T47D (cell line): Measurements from ENCODE around the gene PBX2.
A peak's percentile ranks its signal among the peaks of the same experiment; 100 is the strongest.

Experiments used
- DNase-seq, 2 experiments: peaks; one replicate each; pipeline versions ENCODE4 v3.0.0 to v3.0.0-alpha.2; 2011 to 2012; ENCODE audit warnings: low read depth in 1 of 2, low spot score in 1 of 2
- JUND ChIP-seq: IDR thresholded peaks from 2 replicates; pipeline ENCODE4 v1.6.1; 2012; ENCODE audit warnings: low read depth
- in situ Hi-C: cut with HindIII; loops from 2 replicates; pipeline ENCODE4 v1.10.0; 2016; ENCODE audit warnings: low sequenced_read_pairs, low pct_unique_long_range_greater_than_20kb

Gene PBX2

DNA sequence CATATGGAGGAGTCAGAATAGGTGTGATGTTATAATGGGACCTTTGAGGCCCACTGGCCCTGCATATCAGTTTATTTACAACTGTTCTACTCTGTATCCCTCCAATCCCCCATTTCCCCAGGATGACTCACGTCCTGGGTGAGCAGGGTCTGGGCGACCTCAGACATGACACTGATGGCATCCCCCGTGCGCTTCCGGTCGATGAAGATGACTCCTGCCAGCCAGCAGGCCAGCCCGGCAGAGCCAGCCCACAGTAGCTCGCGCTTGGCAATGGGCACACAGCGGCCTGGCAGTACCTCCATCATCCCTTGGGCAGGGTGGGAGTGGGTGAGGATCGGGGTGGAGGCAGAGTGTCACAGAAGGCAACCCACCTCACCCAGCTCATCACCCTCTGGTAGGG lies 19.7 kb downstream of the PBX2 start:
- in situ Hi-C loops: no loop called here
- DNase-seq: no peak
- TF ChIP-seq JUND: no peak

- in situ Hi-C loops: no loop called here
- DNase-seq: no peak
- no peak for TF ChIP-seq JUND
These were observed 21.0 kb downstream of the PBX2 start for GRCh38 chr6:32168807-32169591.

DNA sequence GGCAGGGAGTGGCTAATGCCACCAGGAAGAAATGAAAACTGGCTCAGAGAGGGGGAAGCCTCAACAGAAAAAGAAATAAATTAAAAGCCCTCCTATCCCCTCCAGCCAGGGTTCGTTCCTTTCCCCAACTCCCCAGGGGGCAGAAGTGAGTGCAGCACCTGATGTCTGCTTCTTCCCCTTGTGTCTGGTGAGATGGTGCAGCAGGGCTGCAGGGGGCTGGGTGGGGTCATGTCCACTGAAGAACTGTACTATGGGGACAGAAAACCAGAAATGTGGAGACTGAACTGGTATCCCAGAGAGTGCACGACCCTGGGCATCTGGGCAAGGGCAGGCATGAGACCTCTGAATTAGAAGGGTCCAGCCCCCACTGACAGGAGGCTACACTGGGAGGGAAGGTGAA lies 21.7 kb downstream of the PBX2 start:
- in situ Hi-C loops: no loop called here
- DNase-seq: no peak
- no peak for TF ChIP-seq JUND

GRCh38 chr6:32167761-32168262 lies 22.2 kb downstream of the PBX2 start:
- in situ Hi-C loops: no loop called here
- no peak for TF ChIP-seq JUND
- no peak for DNase-seq

GRCh38 chr6:32167154-32167760 lies 22.7 kb downstream of the PBX2 start:
- no peak for DNase-seq
- TF ChIP-seq JUND: no peak
- in situ Hi-C loops: no loop called here

DNA sequence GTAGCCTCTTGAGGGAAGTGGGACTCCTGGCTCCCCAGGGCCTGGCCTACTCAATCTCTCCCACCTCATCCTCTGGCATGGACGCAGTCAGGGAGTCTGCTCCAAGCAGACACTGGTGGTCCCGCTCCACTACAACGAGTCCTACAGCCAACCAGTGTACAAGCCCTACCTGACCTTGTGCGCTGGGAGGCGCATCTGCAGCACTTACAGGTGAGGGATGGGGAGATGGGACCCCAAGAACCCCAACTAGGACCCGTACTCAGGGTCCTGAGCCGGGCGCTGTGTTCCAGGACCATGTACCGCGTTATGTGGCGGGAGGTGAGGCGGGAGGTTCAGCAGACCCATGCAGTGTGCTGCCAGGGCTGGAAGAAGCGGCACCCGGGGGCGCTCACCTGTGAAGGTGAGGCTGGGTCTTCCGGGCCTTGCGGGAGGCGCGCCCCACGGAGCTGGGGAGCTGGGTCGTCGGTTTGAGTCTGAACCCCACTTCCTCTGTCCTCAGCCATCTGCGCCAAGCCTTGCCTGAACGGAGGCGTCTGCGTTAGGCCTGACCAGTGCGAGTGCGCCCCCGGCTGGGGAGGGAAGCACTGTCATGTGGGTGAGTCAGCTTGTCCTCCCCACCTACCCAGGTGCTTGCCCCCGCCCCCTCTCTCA lies 23.5 kb downstream of the PBX2 start:
- TF ChIP-seq JUND: no peak
- in situ Hi-C loops: no loop called here
- no peak for DNase-seq

DNA sequence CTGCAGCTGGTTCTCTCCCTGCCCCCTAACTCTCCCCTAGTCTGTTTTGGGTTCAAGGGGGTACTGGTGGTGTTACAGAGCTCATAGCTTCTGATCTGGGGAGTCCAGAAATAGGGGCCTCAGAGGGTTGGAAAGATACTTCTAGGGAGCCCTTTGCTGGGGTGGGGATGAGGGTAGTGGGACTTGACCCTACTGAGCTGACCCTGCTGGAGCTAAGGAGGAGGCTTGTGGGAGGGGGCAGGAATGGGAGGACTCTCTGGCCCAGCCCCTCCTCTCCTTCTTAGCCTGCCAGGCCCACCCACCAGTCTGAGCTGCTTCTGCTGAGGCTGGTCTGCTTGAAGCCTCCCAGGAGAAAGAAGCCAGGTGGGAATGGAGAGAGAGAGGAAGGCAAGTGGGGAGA lies 25.7 kb downstream of the PBX2 start, which contains the start of gene EGFL8:
Gene EGFL8 (plus strand): TSS at position 301 of the 400 bp plus-strand sequence. CDS start 1,571 bp downstream, outside the sequence.
- in situ Hi-C loops: no loop called here
- no peak for TF ChIP-seq JUND
- DNase-seq: no peak

DNA sequence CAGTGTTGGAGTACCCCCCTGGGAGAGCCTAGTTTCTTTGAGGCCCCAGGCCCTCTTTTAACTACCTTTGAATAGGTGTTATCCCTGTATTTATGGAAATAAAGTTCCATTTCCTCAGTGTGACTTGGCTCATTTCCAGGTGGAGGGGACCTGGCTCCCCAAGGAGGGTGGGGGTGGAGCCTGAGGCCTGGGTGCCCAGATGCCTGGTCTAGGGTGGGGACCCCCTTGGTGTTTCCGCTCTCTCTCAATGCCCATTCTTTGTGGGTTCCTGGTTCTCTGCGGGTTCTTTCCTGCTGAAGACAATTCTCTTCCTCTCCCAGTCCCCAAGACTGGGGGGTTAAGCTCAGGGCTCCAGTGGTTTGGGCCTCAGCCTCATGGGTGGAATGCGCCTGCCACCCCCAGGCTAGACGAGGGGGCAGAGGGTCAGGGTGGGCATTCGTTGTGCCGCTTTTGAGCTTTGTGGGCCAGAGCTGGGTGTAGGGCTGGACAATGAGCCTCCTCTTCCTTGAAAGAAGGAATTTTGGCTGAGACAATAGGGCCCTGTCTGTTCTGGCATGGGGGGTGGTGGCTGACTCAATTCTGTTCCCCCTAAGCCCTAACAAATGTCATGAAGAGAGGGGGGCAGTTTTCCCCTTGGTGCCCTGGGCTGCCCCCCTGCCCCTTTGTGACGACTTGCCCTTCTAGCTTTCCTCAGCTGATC lies 26.3 kb downstream of the PBX2 start:
- TF ChIP-seq JUND: no peak
- in situ Hi-C loops: no loop called here
- DNase-seq: no peak

DNA sequence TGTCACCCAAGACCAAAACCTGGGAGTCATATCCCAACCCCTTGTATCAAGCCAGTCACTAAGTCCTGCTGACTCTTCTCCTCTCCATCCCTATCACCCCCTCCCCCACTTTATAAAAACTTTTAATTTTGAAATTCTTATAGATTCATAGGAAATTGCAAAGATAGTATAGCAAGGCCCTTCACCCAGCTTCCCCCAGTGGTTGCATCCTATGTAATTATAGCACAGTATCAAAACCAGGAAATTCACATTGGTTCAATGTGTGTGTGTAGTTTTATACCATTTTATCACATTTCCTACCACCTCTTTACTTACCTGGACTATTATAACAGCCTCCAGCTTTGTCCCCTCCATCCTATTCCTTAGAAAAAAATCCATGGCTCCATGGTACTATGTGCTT lies 31.9 kb downstream of the PBX2 start:
- no peak for TF ChIP-seq JUND
- in situ Hi-C loops: no loop called here
- DNase-seq: no peak

- TF ChIP-seq JUND: no peak
- no peak for DNase-seq
- in situ Hi-C loops: no loop called here
These were observed 33.1 kb downstream of the PBX2 start for GRCh38 chr6:32156891-32157290.

- TF ChIP-seq JUND: no peak
- in situ Hi-C loops: no loop called here
- DNase-seq: peak; percentile 79 to 90
These were observed 35.4 kb downstream of the PBX2 start for GRCh38 chr6:32154514-32155161.
